NOMO-1 (cell line): ENCODE measurements around the gene REG4.
"Not testable (repeated sequence)": the region's sequence is repeated elsewhere in the genome, so short reads cannot be mapped to it uniquely, and the experiment has no call there.

Experiments
- DNase-seq, 2 experiments: peaks; one replicate each; lab custom pipeline; 2025; ENCODE audit not compliant: unreplicated experiment in 2 of 2; lab: John Stamatoyannopoulos, UW

Gene REG4

GRCh38 chr1:119808972-119809550, 2.2 kb downstream of the REG4 start:
- DNase-seq = peak; percentile 12 to 66

- no peak for DNase-seq
These were observed 2.8 kb downstream of the REG4 start for GRCh38 chr1:119808491-119808890.

GRCh38 chr1:119806489-119806888, 4.8 kb downstream of the REG4 start:
- DNase-seq = no peak

- no peak for DNase-seq
These were observed 5.5 kb downstream of the REG4 start for GRCh38 chr1:119805746-119806145.

- no peak for DNase-seq
These were observed 6.0 kb downstream of the REG4 start for GRCh38 chr1:119805247-119805646.

- DNase-seq = no peak
These were observed 11.6 kb downstream of the REG4 start for GRCh38 chr1:119799599-119800177.

- DNase-seq = no peak
These were observed 12.3 kb downstream of the REG4 start for GRCh38 chr1:119799003-119799402.

- DNase-seq = no peak
These were observed 13.7 kb downstream of the REG4 start for GRCh38 chr1:119797606-119798005.

GRCh38 chr1:119797162-119797561, 14.1 kb downstream of the REG4 start:
- no peak for DNase-seq

- DNase-seq = no peak
These were observed 15.7 kb downstream of the REG4 start for GRCh38 chr1:119795261-119796200.

- no peak for DNase-seq
These were observed 16.4 kb downstream of the REG4 start for GRCh38 chr1:119794876-119795240.

GRCh38 chr1:119794230-119794875, 16.9 kb downstream of the REG4 start:
- no peak for DNase-seq

- DNase-seq = no peak
These were observed 19.9 kb downstream of the REG4 start for GRCh38 chr1:119791377-119791776.

GRCh38 chr1:119790451-119791198, 20.6 kb downstream of the REG4 start:
- no peak for DNase-seq

- DNase-seq = peak; percentile 74 to 83
These were observed 23.5 kb downstream of the REG4 start for GRCh38 chr1:119787776-119788175.

GRCh38 chr1:119786473-119787050, 24.7 kb downstream of the REG4 start:
- peak in 1 of 2 experiments; percentile 30 for DNase-seq

GRCh38 chr1:119786046-119786445, 25.2 kb downstream of the REG4 start:
- DNase-seq = not testable (repeated sequence)

- peak; percentile 52 to 68 for DNase-seq
These were observed 27.0 kb downstream of the REG4 start for GRCh38 chr1:119784191-119784781.

- DNase-seq = peak; percentile 26 to 56
These were observed 27.7 kb downstream of the REG4 start for GRCh38 chr1:119783354-119784185.
